Frontal cortex (tissue), 4 donors: Measurements from ENCODE around the gene MINDY1. TPM values are rescaled to one million over a fixed set of nuclear protein-coding genes. Genes with fewer than 3 reads are reported as not detected.

ENCODE experiments used
- DNase-seq, 2 donors: peaks; one replicate each; pipeline ENCODE4 v3.0.0; 2012; ENCODE audit warnings: low spot score in 2 of 2
- FAIRE-seq: peaks from 2 replicates; lab custom pipeline; 2012; peaks lifted over from hg19 to GRCh38; lab: Jason Lieb, UNC
- small RNA-seq: library from RNA; depleted of rRNA; stranded (forward); fragments of <200 nt; gene quantifications from one replicate; pipeline ENCODE3, GENCODE V24; 2014
- total RNA-seq: library from RNA; depleted of rRNA; stranded (reverse); fragments of >200 nt; gene quantifications from one replicate; pipeline ENCODE4 v1.2.3, GENCODE V29; 2014
- donor health status: control.
- donor health status: control.
- donor health status: control.

The MINDY1 gene
- total RNA-seq, 1 donor from 2014 or later, result 12.2 TPM

GRCh38 chr1:150970808-150971582, 35.7 kb downstream of the MINDY1 start:
- FAIRE-seq (no peak), DNase-seq (no peak)

DNA sequence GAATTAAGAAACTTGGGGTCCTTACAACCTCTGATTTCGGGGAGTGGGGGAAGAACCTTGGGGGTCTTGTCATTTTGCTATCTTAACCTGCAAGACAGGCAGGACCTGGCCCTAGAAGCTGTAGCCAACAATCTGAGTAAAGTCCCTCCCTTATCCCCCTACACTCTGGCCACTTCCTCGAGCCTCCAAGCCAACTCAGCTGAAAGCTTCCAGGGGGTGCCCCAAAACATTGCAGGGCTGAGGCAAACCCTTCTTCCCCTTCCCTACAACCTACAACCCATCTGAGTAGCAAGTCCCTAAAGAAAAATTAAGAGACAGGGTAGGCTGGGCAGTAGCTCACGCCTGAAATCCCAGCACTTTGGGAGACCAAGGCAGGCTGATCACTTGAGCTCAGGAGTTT, 37.1 kb downstream of the MINDY1 start:
- FAIRE-seq (no peak), DNase-seq (no peak)

- FAIRE-seq (no peak), DNase-seq (no peak)
Measured at GRCh38 chr1:150968491-150968890, 38.2 kb downstream of the MINDY1 start.

GRCh38 chr1:150967936-150968335, 38.8 kb downstream of the MINDY1 start:
- no peak for FAIRE-seq
- DNase-seq, result no peak

DNA sequence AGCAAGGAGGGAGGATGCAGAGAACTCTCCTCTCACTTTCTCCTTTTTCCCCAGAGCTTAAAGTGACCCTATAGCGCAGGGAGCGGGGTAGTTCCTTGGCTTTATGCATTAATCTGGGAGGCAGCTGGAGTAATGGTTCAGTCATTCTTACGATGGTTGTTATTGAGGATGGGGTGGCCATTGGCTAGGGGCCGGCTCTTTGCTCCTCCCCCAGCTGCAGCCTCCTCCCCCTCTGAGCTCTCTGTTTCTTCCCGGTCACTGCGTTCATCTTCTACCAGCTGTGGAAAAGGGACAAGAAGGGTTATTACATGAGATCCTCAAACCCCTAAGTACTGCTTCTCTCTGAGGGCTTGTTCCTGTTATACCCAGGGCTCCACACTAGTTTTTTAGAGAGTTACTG, 40.7 kb downstream of the MINDY1 start:
- FAIRE-seq (no peak), DNase-seq (no peak)

DNA sequence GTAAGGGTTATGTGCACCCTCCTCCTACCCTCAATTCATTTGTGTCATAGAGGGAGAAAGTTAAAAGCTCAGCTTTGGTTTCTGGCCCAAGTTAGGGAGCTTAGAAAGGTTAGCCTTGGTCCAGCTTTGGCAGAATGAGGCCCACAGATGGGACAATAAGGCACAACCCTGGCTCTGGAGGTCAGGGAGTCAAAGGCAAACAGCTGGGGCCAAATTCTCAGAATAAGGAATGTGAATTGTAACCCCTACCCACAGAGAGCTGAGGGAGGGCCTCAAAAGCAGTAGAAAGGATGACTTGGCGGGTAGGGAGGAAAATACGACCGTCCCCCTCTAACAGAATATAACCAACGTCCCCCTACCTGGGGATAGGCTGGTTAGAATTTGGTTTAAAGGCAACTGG, 41.1 kb downstream of the MINDY1 start:
- FAIRE-seq, result no peak
- DNase-seq, result no peak

GRCh38 chr1:150964164-150964489, 42.6 kb downstream of the MINDY1 start:
- DNase-seq (no peak), FAIRE-seq (no peak)

- DNase-seq (no peak), FAIRE-seq (no peak)
Measured at GRCh38 chr1:150963321-150964163, 43.2 kb downstream of the MINDY1 start.

DNA sequence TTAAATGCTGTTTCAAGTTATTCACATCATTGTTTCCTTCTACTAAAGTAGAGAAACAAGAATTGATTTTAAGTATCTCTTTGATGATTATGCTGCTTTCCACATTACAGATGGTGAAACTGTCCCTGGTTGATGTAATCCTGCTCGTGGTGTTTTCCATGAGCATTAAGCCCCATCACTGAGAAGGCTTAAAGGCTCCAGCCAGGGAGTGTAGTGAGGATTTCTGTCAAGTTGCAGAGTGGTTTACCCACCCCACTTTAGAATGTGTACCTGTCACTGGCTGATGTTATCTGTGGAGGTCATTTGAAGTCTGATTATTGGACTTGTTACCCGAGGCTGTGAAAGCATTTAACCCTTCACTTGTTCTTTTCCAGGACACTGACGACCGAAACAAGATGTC, 44.9 kb downstream of the MINDY1 start:
- FAIRE-seq (no peak), DNase-seq (no peak)

DNA sequence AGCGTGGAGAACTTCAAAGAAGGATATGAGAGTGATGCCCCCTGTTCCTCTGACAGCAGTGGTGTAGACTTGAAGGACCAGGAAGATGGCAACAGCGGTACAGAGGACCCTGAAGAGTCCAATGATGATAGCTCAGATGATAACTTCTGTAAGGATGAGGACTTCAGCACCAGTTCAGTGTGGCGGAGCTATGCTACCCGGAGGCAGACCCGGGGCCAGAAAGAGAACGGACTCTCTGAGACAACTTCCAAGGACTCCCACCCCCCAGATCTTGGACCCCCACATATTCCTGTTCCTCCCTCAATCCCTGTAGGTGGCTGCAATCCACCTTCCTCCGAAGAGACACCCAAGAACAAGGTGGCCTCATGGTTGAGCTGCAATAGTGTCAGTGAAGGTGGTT, 46.1 kb downstream of the MINDY1 start:
- no peak for FAIRE-seq
- DNase-seq, result no peak

DNA sequence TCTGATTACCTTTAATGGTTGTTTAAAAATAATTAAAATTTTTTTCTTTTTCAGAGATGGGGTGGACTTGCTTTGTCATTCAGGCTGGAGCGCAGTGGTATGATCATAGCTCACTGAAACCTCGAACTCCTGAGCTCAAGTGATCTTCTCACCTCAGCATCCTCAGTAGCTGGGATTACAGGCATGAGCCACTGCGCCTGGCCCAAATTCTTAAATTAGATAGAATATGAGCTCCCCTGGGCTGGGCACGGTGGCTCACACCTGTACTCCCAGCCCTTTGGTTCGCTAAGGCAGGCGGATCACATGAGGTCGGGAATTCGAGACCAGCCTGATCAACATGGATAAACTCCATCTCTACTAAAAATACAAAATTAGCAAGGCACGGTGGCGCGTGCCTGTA, 49.0 kb downstream of the MINDY1 start:
- DNase-seq, result no peak
- no peak for FAIRE-seq

- DNase-seq (no peak), FAIRE-seq (no peak)
Measured at GRCh38 chr1:150955280-150955679, 51.4 kb downstream of the MINDY1 start.

DNA sequence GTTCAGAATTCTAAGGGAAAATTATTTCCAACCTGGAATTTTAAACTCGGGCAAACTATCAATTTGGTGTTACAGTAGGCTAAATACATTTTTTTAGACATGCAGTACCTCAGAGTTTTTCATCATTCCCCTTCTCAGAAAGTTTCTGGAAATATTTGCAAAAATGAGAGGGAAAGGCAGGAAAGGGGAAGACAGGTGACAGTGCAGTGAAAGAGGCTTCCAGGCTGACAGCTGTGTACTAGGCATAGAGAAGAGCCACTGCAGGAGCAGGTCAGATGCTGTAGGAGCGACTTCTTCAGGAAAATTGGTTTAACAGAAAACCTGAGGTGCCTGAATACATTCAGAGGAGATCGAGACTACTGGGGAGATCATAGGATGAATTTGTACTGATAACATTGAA, 52.0 kb downstream of the MINDY1 start:
- no peak for FAIRE-seq
- no peak for DNase-seq

Small RNA genes within 50 kb of the gene (small RNA-seq; reads per million reads assigned to genes)
- gene RNU6-884P, result not detected

Other genes starting within 250 kb of the MINDY1 start
- gene CTSS, start 241.1 kb downstream of the MINDY1 start, total RNA-seq, result 6.9 TPM
- gene CTSK, start 198.6 kb downstream of the MINDY1 start, total RNA-seq, result 6.9 TPM
- 14.7 TPM for gene ARNT, start 130.3 kb downstream of the MINDY1 start, total RNA-seq
- gene CTXND2, start 119.8 kb downstream of the MINDY1 start, total RNA-seq, result not detected
- gene SETDB1, start 80.5 kb downstream of the MINDY1 start, total RNA-seq, result 62.8 TPM
- 30.2 TPM for gene CERS2, start 32.1 kb downstream of the MINDY1 start, total RNA-seq
- under 0.01 TPM for gene ANXA9, start 24.6 kb downstream of the MINDY1 start, total RNA-seq
- gene PRUNE1, start 1.5 kb upstream of the MINDY1 start, total RNA-seq, result 20.4 TPM
- under 0.01 TPM for gene BNIPL, start 29.7 kb upstream of the MINDY1 start, total RNA-seq
- 2.0 TPM for gene C1orf56, start 40.8 kb upstream of the MINDY1 start, total RNA-seq
- 31.0 TPM for gene CDC42SE1, start 52.7 kb upstream of the MINDY1 start, total RNA-seq
- 95.8 TPM for gene MLLT11, start 53.5 kb upstream of the MINDY1 start, total RNA-seq
- gene GABPB2, start 63.9 kb upstream of the MINDY1 start, total RNA-seq, result 9.4 TPM
- 16.7 TPM for gene SEMA6C, start 139.7 kb upstream of the MINDY1 start, total RNA-seq
- gene TNFAIP8L2, start 149.7 kb upstream of the MINDY1 start, total RNA-seq, result 0.82 TPM
- 24.1 TPM for gene LYSMD1, start 159.0 kb upstream of the MINDY1 start, total RNA-seq
- gene SCNM1, start 159.2 kb upstream of the MINDY1 start, total RNA-seq, result 27.3 TPM
- not detected for gene TMOD4, start 169.1 kb upstream of the MINDY1 start, total RNA-seq
- 106 TPM for gene VPS72, start 183.3 kb upstream of the MINDY1 start, total RNA-seq
- 70.5 TPM for gene PIP5K1A, start 191.7 kb upstream of the MINDY1 start, total RNA-seq
- gene PSMD4, start 247.8 kb upstream of the MINDY1 start, total RNA-seq, result 110 TPM